ENCODE results near the gene ACAD8. TPM values are rescaled to one million over a fixed set of nuclear protein-coding genes. Genes with fewer than 3 reads are reported as not detected.
A peak's percentile ranks its signal among the peaks of the same experiment; 100 is the strongest.

The ACAD8 gene
- total RNA-seq, result 26.0 TPM

GRCh38 chr11:134253188-134253993, at the start of gene ACAD8, which contains the start of gene THYN1:
Gene ACAD8, plus strand, starts transcription at chr11:134253568. Its CDS starts 33 bp downstream, at chr11:134253601.
Gene THYN1, minus strand, starts transcription at chr11:134253352. Its CDS starts 470 bp downstream, at chr11:134252882.
- DNase-seq, result peak; percentile 99

- no peak for DNase-seq
Measured at GRCh38 chr11:134205729-134206128, 47.6 kb upstream of the ACAD8 start.

DNA sequence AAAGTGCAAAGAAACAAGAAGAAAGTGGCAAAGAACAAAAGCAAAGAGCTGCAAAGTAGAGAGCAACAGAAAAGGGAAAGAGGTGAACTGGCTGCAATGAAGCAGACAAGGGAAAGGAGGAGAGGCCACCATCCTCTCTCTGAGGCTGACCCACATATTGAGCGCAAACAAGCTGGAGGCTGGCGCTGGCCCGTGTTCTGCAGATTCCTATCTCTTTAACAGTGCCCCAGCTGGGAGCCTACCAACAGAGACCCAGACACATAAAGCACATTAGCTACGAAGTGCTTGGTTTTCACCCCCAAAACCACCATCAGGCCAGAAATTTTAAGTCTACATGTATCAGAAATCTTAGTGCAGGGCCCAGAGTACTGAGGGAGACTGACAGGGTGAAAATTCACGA, 47.2 kb upstream of the ACAD8 start:
- no peak for DNase-seq

- peak; percentile 15 for DNase-seq
Measured at GRCh38 chr11:134207538-134208239, 45.7 kb upstream of the ACAD8 start.

- no peak for DNase-seq
Measured at GRCh38 chr11:134215836-134216235, 37.5 kb upstream of the ACAD8 start.

DNA sequence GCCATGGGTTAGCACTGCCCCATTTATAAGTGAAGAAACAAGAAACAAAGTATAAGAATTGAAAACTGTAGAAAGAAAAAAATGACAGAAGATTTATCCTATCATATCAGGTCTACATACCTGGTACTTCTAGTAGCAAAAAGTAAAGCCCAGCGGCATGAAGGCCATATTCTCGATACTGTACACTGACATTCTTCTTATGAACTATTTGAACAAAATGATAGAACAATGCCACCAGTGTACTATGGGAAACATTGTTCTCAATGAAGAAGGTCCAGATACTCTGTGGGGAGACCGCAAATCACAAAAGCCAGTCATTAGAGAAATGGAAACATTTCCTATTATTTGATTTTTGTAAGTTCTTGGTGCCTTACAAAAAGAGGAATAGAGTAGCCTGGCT, 36.6 kb upstream of the ACAD8 start:
- no peak for DNase-seq

GRCh38 chr11:134223121-134223520, 30.2 kb upstream of the ACAD8 start:
- no peak for DNase-seq

DNA sequence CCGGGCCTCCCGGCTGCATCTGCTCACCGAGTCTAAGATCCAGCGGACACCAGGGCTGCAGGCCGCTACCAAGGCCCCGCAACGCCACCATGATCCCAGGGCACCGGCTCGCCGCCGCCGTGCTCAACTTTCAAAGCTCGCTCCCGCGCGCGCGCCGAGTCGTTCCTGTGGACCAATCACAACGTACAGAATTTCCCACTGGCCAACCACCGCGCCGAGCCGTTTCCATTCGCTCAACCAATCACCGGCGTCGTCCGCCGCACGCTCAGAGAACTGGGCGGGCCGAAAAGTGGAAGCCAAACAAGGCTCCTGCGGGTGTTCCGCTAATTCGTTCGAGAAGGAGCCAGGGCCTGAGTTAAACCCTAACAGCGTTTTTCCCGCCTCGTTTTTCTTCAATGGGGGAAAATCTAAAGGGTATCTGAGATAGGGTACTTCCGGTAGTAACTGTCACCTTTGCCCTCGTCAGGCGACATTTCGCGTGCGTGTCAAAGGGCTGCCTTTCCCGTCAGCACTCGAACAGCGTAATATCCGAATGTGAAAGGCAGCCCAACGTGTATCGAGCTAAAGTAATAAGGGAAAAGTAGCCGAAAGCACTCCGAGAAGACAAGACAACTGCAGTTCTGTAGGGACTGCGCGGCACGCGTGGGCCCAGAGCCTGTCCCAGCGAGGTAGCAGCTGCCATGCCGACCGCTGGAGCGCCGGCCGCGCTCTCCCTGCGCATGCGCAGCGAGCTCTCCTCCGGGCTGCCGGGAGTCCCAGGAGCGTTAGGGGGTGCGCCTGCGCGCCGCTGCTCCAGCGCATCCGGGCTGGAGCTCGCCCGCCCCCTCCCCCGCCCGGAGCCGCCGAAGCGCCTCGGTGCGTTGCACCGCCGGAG, 29.3 kb upstream of the ACAD8 start, which contains the start of the genes NCAPD3 and VPS26B:
TSS of gene NCAPD3 (minus strand) at position 132 of the 874 bp plus-strand sequence. CDS start at position 91, 41 bp downstream.
TSS of gene VPS26B (plus strand) at position 836 of the 874 bp plus-strand sequence. CDS start 452 bp downstream, outside the sequence.
- DNase-seq, result peak; percentile 99

GRCh38 chr11:134224710-134225664, 28.4 kb upstream of the ACAD8 start:
- DNase-seq, result peak; percentile 60

DNA sequence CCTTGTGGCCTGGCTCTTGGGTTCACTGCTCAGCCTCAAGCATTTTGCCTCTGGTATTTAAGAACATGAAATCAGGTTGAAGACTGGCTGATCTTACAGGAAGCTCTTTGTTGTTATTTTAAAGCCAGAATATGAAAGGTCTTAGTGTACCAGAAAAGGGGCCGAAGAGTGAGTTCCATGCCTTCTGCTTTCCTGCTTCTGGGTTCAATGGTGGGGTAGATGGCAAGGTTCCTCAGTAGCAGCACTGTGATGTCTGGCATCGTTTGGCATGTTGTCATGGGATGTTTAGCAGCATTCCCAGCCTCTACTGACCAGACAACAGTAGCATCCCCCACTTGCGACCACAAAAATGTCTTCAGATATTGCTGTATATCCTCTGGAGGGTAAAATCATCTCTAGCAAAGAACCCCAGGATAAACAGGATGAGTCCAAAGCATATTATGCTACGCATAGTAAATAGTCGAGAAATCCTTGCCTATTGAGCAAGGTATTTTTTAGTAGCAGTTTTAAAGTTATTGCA, 26.5 kb upstream of the ACAD8 start:
- DNase-seq, result no peak

GRCh38 chr11:134228625-134229024, 24.7 kb upstream of the ACAD8 start:
- no peak for DNase-seq

DNA sequence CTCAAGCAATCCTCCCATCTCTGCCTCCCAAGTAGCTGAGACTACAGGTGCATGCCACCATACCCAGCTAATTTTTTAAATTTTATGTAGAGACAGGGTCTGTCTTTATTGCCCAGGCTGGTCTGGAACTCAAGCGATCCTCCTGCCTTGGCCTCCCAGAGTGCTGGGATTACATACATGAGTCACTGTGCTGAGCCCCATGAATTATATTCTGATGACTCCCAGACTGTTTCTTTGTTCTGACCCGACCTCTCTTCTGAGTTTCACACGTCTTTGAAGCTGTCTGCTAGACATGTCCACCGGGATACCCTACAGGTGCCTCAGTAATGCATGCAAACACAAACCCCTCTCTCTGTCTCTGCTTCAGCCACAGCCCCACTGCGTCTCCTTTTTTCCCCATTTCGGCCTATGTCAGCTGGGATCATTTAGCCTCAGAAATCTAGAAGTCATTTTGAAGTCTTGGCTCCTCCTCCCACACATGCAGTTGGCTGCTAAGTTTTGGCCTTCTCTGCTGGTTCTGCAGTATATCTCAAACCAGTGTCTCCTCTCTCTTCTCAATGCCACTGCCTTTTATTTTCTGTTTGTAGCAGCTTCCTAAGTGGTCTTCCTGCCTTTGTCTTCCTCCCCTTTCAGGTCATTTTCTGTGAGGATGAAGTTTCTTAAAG, 24.1 kb upstream of the ACAD8 start:
- no peak for DNase-seq

GRCh38 chr11:134230339-134230738, 23.0 kb upstream of the ACAD8 start:
- DNase-seq, result no peak

GRCh38 chr11:134231958-134232659, 21.3 kb upstream of the ACAD8 start:
- DNase-seq, result no peak

DNA sequence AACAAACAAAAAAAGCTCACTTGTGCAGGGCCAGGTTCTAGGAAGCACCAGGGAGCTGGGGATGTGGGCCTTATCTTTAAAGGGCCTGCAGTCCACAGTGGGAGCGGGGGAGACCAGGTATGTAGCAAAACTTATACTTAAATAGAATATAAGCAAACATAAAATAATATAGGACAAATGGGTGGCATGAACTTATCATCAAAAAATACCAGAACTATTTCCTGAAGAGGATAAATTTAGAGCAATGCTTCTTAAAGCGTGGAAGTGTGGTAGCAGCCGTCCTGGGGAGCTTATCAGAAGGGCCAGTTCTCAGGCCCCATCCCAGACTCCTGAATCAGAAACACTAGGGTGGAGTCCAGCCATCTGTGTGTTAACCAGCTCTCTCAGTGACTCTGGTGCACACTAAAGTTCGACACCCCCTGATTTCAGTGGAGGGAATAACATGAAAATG, 19.6 kb upstream of the ACAD8 start:
- no peak for DNase-seq

GRCh38 chr11:134235399-134235798, 18.0 kb upstream of the ACAD8 start:
- DNase-seq, result no peak

DNA sequence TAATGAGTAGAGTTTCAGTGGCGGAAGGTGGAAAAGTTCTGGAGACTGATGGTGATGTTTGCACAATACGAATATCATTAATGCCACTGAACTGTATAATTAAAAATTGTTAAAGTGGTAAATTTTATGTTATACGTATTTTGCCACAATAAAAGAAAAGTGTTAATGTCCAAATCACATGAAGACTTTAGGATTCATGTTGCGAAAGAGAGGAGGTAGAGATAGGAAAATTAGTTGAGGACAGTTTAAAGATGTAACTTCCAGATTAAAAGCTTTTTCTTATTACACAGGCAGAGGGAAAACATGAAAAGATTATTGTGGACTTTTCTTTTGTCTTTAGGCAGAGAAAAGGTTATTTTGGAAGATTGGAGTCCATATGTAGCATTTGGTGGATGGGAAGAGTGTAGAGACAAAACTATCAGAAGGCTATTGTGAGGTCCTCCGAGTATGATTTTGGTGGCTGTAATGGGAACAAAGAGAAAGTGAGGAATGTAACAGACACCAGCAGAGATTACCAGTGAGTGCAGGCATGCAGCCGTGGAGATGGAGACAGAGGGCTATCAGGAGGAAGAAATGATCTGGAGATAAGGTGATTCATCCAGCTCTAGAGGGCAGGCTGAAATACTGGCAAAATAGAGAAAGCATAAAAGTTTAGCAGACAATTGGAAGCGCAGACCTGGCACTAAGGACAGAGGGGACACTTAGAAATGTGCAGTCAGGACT, 16.4 kb upstream of the ACAD8 start:
- no peak for DNase-seq

DNA sequence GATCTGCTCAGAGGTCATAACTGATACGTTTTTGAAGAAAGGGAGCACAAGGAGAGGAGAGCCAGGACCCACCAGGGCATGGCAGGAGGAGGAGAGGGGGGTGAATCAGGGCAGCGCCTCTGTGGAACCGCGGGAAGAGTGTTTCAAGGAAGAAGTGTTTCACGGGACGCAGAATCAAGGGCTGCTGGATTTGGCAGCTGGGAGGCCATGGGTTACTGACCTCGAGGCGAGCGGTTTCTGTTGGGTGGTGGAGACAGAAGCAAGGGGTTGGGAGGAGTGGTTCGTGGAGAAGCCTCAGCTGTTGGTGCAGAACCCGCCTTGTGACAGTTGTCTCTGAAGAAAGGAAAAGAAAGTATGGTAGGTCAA, 15.8 kb upstream of the ACAD8 start:
- DNase-seq, result no peak

DNA sequence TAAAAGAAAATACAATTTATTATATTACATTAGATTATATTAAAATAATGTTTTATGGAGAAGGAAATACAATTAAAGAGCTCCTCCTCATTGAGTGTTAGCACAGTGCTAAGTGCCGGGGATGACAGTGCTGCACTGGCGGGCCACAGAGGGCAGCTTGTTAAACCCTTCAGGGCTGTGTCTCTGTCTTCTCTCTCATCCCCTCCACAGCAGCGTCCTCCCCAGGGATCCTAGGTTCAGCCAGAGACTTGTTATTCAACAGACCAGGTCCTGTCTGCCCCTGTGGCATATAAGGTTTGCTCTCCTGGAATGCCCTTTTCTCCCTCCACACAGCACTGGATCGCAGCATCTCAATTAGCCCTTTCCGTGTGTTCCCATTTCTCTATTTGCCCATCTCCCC, 14.4 kb upstream of the ACAD8 start:
- DNase-seq, result no peak

Data from tongue (tissue), 2 donors.